SK-N-DZ (cell line): ENCODE measurements around the gene GTF3C1.

Experiments
- DNase-seq: peaks from one replicate; pipeline ENCODE4 v3.0.0-alpha.2; 2015; ENCODE audit warnings: low spot score

The GTF3C1 gene

DNA sequence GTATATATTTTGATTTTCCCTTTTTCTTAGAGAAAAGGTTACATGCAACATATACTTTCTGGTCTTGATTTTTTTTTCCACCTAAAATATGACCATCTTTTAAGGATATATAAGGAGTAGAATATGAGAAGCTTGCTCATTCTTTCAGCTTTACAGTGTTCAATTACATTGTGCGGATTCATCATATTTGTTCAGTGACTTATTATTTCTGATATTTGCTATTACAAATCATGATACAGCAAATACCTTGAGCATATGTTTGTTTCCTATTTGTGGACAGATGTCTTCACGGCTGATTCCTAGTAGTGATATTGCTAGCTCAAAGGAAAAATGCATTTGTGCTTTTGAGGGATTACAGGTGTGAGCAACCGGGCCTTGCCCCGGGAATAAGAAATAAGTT lies 18.4 kb upstream of the GTF3C1 start:
- no peak for DNase-seq

GRCh38 chr16:27566417-27566816 lies 16.7 kb upstream of the GTF3C1 start:
- DNase-seq, result no peak

DNA sequence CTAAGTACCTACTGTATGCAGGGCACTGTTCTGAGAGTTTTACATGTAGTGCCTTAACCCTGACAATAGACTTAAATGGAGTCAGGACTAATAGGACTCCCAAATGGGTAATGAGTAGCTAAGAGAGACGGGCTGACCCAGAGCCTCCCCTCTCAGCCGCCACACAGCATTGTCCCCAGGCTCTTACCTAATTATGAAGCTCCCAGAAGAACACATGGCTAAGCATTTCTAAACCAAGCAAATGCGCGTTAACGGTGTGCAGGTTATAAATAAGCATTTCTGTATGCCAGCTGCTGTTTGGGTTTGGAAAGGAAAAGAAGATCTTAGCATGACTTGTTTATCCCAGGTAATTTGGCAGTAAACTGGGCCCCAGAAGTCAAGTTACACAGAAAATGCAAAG lies 14.5 kb upstream of the GTF3C1 start:
- DNase-seq, result no peak

- no peak for DNase-seq
These were observed 11.5 kb upstream of the GTF3C1 start for GRCh38 chr16:27561216-27561615.

DNA sequence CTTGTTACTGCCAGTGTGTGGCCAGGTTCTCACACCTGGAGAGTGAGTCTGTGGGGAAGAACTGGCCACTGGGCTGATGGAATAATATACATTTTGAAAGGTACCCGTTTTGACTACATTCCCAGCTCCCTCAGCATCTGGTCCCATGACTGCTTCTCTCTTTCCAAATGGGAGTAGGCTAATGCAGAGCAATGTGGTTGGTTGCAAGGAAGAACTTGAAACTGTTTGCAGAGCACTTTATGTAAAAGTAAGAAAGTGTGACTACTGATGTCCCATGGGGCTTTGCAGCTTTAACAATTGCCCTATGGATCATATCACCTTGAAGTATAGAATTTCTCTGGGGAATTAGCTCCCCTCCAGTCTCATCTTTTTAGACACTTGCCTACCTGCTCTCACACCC lies 9.2 kb upstream of the GTF3C1 start:
- DNase-seq, result no peak

GRCh38 chr16:27558434-27558833 lies 8.7 kb upstream of the GTF3C1 start:
- DNase-seq, result no peak

DNA sequence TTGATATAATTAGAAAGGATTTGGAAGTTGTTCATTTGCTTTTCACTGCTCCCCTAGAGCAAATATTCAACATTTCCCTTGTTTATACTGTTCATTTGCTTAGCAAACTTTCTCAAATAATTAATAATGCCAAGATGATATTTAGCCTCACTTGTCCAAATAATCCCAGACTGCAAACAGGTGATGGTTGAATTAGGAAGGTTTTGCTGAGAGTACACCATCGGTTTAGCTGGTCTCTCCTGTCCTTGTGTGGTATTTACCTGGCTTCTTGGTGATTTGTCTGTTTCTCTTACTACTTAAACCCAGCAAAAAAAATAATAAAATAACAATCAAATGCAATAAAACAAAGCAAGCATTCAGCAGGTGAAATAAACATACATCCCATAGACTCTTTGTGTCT lies 6.8 kb upstream of the GTF3C1 start:
- DNase-seq, result no peak

- DNase-seq, result no peak
These were observed 1.3 kb upstream of the GTF3C1 start for GRCh38 chr16:27551036-27551435.

GRCh38 chr16:27550582-27550920 lies 838 bp upstream of the GTF3C1 start:
- no peak for DNase-seq

GRCh38 chr16:27549464-27549745 lies 308 bp downstream of the GTF3C1 start:
- no peak for DNase-seq

GRCh38 chr16:27547851-27548250 lies 1.9 kb downstream of the GTF3C1 start:
- no peak for DNase-seq

DNA sequence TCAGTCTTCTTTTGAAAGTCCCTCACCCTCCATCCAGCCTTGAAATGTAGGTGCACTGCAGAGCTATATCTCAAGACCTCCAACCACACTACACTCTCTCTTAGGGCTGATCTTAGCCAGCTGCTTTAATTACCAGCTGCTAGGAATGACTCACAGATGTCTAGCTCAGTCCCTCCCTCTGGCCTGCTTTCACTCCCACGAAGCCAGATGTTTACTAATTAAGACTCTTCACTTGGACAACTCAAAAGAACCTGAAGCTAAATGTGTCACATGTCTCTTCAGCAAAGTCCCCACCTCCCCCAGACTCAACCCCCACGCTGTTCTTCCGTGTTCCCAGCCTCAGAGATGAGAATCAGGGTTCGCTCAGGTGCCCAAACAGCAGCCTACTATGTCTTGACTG lies 2.6 kb downstream of the GTF3C1 start:
- DNase-seq, result no peak

DNA sequence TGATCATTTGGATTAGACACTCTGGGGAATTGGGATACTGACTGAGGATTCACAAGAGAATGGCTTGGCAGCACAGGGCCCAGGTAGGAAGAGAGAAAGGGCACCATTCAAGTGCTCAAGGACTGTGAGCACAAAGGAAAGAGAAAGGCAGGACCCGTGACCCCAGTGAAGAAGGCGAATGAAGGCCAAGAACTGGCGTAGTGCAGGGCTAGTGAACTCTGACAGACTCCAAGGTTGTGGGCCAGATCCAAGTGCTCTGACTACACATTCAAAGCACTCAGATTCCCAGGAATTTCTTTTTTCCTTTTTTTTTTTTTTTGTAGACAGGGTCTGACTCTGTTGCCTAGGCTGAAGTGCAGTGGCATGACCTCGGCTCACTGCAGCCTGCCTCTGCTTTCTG lies 5.0 kb downstream of the GTF3C1 start:
- no peak for DNase-seq

DNA sequence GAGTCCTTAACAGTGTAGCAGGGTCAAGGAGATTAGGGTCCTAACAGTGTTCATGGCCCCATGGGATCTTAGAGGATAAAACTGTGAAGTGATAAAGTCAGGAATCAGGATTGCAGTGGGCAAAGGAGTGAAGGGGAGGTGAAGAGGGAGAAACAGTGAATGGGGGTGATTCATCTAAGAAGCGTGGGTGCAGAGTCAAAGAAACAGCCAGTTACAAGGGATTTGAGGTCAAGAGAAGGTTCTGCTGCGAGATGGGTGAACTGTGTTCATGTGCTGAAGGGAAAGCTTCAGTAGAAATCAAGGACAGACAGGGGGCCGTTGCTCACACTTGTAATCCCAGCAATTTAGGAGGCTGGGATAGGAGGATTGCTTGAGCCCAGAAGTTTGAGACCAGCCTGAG lies 5.9 kb downstream of the GTF3C1 start:
- DNase-seq, result no peak

DNA sequence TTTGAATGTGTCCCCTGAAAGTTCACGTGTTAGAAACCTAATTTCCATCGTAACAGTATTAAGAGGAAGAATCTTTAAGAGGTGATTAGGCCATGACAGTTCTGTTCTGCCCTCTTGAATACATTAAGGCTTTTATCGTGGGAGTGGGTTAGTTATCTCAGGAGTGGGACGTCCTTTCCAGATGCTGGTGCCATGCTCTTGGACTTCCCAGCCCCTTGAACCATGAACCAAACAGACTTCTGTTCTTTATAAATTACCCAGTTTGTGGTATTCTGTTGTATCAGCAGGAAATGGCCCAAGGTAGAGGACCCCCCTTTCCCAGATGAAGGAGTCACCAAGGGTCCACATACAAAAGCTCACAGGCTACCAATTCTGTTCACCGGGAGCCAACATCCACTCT lies 10.1 kb downstream of the GTF3C1 start:
- no peak for DNase-seq

GRCh38 chr16:27539120-27539519 lies 10.6 kb downstream of the GTF3C1 start:
- DNase-seq, result no peak

DNA sequence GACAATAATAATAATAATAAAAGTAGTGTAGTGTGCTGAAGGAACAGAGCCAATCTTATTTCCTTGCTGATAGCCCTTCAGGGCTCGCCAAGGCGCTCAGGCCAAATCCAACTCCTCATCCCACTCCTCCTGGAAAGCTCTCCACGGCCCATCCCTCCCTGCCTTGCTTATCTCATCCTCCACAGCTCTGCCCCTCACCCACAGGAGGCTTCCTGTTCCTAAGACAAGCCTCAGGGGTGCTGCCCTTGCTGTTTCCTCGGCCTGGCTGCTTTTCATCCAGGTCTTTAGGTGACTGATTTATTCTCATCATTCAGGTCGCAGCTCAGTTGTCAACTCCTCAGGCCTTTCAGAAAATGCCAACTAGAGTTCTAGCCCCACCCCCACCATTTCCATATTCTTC lies 11.2 kb downstream of the GTF3C1 start:
- no peak for DNase-seq

- DNase-seq, result no peak
These were observed 15.5 kb downstream of the GTF3C1 start for GRCh38 chr16:27534256-27534655.

DNA sequence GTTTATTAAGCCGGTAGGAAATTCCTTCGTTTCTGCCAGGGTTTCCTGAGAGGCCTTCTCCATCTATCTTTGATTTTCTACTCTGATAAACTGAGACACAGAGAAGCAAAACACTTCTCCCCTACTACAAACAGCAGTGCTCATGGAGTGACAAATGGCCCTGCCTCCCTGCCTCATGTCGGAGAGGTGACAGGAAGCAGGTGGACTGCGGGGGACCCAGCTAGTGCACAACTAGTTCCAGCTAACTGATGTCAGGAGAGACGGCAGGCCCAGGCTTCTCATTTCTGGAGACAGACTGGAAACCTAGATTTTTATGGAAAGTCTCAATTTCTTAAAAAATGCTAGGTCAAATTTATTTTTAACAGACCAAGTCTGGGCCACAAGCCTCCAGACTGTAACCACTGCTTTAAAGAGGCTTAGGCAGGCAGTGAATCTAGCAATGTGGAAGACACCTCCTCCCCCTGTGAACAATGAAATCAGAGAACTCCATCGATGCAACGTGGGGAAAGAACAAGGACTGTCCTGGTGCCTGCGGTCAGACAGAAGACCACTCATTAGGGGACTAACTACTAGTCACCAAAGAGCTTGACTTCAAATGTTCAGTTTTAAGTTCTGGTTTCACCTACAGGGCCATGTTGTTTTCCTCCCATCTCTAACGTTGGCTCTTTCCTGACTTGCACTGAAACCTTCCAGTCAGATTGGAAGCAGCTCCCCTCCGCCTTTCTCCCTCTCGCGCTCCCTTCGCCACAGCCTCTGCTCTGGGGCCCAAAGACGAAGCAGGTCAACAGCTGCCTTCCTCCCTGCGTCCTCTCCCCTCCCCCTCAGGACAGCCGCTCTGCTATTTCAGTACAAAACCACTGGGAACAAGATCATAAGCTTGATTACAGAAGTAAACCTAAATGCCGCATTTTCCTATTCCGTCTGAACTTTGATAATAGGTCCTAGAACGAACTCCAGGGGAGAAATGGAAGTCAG lies 17.6 kb downstream of the GTF3C1 start:
- DNase-seq, result no peak

GRCh38 chr16:27531186-27531585 lies 18.5 kb downstream of the GTF3C1 start:
- DNase-seq, result no peak

DNA sequence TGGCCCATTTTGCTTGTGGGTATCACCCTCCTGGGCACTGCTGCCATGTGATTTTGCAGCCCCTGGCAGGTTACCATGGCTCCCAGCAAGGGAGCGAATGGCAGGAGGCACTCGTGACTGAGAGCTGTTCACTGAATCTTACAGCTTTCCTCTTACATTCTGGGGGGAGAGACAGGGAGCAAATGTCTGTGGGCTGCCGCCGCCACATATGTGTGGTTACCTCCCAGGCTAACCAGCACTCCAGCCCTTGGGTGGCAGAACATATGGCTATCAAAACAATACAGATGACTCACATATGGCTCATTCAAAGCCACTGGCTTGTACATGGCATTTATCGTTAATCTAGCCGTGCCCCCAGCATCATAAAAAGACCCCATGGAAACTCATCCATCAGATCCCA lies 19.8 kb downstream of the GTF3C1 start:
- no peak for DNase-seq

GRCh38 chr16:27528294-27528693 lies 21.4 kb downstream of the GTF3C1 start:
- no peak for DNase-seq

- DNase-seq, result no peak
These were observed 23.5 kb downstream of the GTF3C1 start for GRCh38 chr16:27526180-27526579.

GRCh38 chr16:27522173-27522707 lies 27.5 kb downstream of the GTF3C1 start:
- no peak for DNase-seq
